ENCODE results near the gene IL3RA.
"Not testable (repeated sequence)": the region's sequence is repeated elsewhere in the genome, so short reads cannot be mapped to it uniquely, and the experiment has no call there.

IL3RA gene

GRCh38 chrX:1426321-1426720, 89.7 kb downstream of the IL3RA start:
- DNase-seq: not testable (repeated sequence)

- DNase-seq: no peak
Measured at GRCh38 chrX:1427756-1428155, 91.2 kb downstream of the IL3RA start.

- DNase-seq: no peak
Measured at GRCh38 chrX:1430451-1430850, 93.9 kb downstream of the IL3RA start.
